KMS-11 (cell line): ENCODE data around the gene RADIL.

ENCODE experiments used
- H2AFZ ChIP-seq: fragments of 200-600 bp; sonication (generic); 2 replicates; pipeline ENCODE4 v1.6.1; 2016; ENCODE audit warnings: antibody characterized with exemption, mixed run types, low read depth
- H3K27ac ChIP-seq: fragments of 200-600 bp; sonication (generic); 2 replicates; pipeline ENCODE4 v1.6.1; 2016; ENCODE audit warnings: mild to moderate bottlenecking, mixed run types
- H3K27me3 ChIP-seq: fragments of 200-600 bp; sonication (generic); 2 replicates; pipeline ENCODE4 v1.6.1; 2017; ENCODE audit warnings: mild to moderate bottlenecking, low read depth, mixed run types, moderate library complexity; ENCODE audit not compliant: insufficient read depth
- H3K36me3 ChIP-seq: fragments of 200-600 bp; sonication (generic); 2 replicates; pipeline ENCODE4 v1.6.1; 2017; ENCODE audit warnings: mild to moderate bottlenecking, mixed run types; ENCODE audit not compliant: insufficient read depth
- H3K4me1 ChIP-seq: fragments of 200-600 bp; sonication (generic); 2 replicates; pipeline ENCODE4 v1.6.1; 2016; ENCODE audit warnings: mild to moderate bottlenecking, low read depth, mixed run types; ENCODE audit not compliant: poor library complexity, severe bottlenecking
- H3K4me2 ChIP-seq: fragments of 200-600 bp; sonication (generic); 2 replicates; pipeline ENCODE4 v1.7.0; 2016; ENCODE audit warnings: mild to moderate bottlenecking, mixed run types
- H3K4me3 ChIP-seq: fragments of 200-600 bp; sonication (generic); IDR thresholded peaks from 2 replicates; pipeline ENCODE4 v1.6.1; 2017; ENCODE audit warnings: low read depth, low read length, mixed read lengths; ENCODE audit not compliant: insufficient read depth
- H3K79me2 ChIP-seq: fragments of 200-600 bp; sonication (generic); 2 replicates; pipeline ENCODE4 v1.6.1; 2016; ENCODE audit warnings: low read depth, mixed run types; ENCODE audit not compliant: insufficient read depth
- H3K9ac ChIP-seq: fragments of 200-600 bp; sonication (generic); 2 replicates; pipeline ENCODE4 v1.6.1; 2016; ENCODE audit warnings: mild to moderate bottlenecking, mixed run types
- H4K20me1 ChIP-seq: fragments of 200-600 bp; sonication (generic); 2 replicates; pipeline ENCODE4 v1.6.1; 2016; ENCODE audit warnings: mild to moderate bottlenecking, mixed run types; ENCODE audit not compliant: insufficient read depth
- TF ChIP-seq, protein P1 (sequence below): fragments of 200-600 bp; sonication (generic); conservative IDR thresholded peaks from 2 replicates; pipeline ENCODE4 v1.6.1; 2017; ENCODE audit warnings: low read depth, mild to moderate bottlenecking, antibody characterized with exemption, low read length, moderate library complexity, mixed read lengths

RADIL gene

DNA sequence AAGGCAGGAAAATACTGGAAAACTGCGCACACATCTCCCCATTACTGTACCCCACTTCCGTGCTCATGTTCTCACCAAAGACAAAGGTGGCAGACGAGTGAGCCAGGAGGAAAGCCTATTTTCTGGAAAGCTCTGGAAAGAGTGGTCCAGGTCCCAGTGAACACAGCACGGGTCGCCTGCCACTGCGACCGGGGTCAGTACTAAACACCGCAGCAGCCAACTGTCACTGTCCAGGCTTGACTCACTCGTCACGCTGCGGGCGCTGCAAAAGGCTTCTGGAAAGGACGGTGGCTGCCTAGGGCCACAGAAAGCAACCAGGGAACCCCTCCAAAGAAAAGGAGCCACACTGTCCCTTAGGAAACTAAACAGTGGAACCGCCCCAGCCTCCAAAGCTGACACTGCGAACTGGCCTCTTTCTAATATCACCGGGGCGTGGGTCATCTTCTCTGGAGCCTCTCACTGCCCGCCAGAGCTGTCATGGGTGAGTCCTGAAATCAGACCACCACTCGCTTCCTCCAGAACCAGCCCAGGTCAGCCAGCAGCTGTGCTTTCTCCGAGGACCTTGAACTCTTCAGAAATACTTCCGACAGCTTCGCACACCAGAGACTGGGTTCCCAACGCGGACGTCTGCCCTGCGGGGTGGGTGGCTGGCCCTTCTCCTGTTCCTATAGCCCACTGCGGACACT, 4.0 kb downstream of the RADIL start:
- no peak overlapping the region for H3K4me2 ChIP-seq

DNA sequence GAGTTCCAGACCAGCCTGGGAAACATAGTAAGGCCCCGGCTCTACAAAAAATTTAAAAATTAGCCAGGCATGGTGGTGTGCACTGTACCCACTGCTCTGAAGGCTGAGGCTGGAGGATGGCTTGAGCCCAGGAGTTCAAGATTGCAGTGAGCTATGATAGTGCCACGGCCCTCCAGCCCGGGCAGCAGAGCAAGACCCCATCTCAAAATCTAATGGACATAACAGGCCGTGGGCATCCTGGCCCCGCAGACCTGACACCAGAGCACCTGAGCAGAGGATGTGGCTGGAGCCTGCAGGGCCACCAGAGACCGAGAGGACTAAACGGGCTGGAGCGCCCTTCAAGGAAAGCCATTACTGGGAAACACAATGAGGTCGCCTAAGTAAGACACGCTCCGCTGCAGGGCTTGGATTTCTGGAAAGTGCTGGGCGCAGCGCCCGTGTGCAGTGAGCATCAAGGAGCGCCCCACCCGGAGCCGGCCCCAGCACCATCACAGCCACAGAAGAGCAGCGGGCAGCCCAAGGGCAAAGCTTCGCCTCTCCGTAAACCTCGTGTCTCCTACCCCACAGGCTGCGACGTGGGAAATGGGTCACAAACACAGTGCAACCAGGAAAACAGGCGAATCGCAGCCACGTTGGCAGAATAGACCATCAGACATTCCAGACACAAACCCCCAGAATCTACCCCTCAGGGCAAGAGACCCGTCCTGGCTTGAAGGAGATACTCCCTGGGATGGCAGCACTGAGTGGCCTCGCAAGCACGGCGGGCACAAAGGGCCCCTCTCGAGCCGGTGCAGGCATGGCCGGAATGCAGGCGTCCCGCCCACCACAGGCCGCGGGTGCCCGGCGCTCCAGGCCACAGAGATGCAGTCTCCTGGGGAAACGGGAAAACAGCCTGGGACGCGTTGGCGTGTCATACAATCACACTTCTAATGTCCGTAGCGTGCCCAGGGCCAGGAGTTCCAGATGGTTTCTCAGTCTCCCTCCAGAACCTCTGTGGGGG, 4.9 kb downstream of the RADIL start:
- H3K36me3 ChIP-seq, result no peaks in the 10 kb centered on the region
- no peak overlapping the region for H3K4me2 ChIP-seq
- no peaks in the 10 kb centered on the region for H3K79me2 ChIP-seq
- H3K4me1 ChIP-seq, result peaks cover 5% of the 10 kb centered on the region
- H3K27me3 ChIP-seq, result no peaks in the 10 kb centered on the region
- H3K4me3 ChIP-seq, result no peak overlapping the region
- H3K9ac ChIP-seq, result no peak overlapping the region
- H4K20me1 ChIP-seq, result no peaks in the 10 kb centered on the region
- H3K27ac ChIP-seq, result no peak overlapping the region
- H2AFZ ChIP-seq, result no peak overlapping the region
- TF ChIP-seq, protein P1, sequence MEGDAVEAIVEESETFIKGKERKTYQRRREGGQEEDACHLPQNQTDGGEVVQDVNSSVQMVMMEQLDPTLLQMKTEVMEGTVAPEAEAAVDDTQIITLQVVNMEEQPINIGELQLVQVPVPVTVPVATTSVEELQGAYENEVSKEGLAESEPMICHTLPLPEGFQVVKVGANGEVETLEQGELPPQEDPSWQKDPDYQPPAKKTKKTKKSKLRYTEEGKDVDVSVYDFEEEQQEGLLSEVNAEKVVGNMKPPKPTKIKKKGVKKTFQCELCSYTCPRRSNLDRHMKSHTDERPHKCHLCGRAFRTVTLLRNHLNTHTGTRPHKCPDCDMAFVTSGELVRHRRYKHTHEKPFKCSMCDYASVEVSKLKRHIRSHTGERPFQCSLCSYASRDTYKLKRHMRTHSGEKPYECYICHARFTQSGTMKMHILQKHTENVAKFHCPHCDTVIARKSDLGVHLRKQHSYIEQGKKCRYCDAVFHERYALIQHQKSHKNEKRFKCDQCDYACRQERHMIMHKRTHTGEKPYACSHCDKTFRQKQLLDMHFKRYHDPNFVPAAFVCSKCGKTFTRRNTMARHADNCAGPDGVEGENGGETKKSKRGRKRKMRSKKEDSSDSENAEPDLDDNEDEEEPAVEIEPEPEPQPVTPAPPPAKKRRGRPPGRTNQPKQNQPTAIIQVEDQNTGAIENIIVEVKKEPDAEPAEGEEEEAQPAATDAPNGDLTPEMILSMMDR, result no peak

More for the DNA sequence above, 4.0 kb downstream of the RADIL start:
- no peak overlapping the region for H2AFZ ChIP-seq
- H3K4me3 ChIP-seq, result no peak overlapping the region
- no peaks in the 10 kb centered on the region for H4K20me1 ChIP-seq
- H3K4me1 ChIP-seq, result peaks cover 5% of the 10 kb centered on the region
- no peak overlapping the region for H3K27ac ChIP-seq
- H3K36me3 ChIP-seq, result no peaks in the 10 kb centered on the region
- H3K27me3 ChIP-seq, result no peaks in the 10 kb centered on the region
- no peak overlapping the region for H3K9ac ChIP-seq
- TF ChIP-seq, protein P1, result no peak
- H3K79me2 ChIP-seq, result no peaks in the 10 kb centered on the region

DNA sequence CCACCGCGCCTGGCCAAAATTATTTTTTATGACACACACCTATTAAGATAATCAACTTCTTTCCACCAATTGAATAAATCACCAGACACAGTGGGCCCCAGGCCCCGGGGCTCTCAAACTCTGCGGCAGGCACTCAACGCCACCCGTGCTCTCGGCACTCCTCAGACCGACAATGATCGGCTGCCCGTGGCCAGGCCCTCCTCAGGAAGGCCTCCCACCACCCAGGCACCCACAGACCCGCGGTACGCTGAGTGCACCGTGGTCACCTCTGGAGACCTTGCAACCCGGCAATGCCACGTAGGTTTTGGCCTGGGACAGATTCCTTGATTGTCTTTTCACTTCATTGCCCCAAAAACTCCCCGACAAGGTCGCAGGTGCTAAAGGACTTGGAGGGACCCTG, 6.9 kb downstream of the RADIL start:
- Histone ChIP-seq H3K4me2 (no peak overlapping the region), H3K4me1 (no peaks in the 10 kb centered on the region), H3K27ac (no peak overlapping the region), H4K20me1 (no peaks in the 10 kb centered on the region), H3K27me3 (no peaks in the 10 kb centered on the region), H2AFZ (no peak overlapping the region), H3K79me2 (no peaks in the 10 kb centered on the region), H3K4me3 (no peak overlapping the region), H3K36me3 (no peaks in the 10 kb centered on the region), H3K9ac (no peak overlapping the region)
- TF ChIP-seq, protein P1, result no peak

DNA sequence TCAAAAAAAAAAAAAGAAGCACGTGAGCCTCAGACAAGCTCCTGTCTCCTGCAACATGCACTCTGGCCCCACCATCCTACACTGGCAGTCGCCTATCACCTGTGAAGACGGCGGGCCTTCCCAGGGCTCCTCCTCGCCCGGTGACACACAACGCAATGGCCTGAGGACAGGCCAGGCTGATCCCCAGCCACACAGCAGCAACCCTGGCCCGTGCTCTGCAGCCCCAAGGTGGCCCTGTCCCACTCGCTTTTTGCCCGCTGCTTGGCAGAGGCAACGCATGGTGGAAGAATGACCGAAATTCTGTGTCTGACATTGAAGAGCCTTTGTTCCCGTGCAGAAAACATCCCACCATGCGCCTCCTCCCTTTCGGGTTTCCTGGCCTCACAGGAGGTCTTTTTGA, 8.1 kb downstream of the RADIL start:
- H3K27ac ChIP-seq, result no peak overlapping the region

More for the DNA sequence above, 8.1 kb downstream of the RADIL start:
- no peak overlapping the region for H3K4me3 ChIP-seq
- no peaks in the 10 kb centered on the region for H3K27me3 ChIP-seq
- no peaks in the 10 kb centered on the region for H3K79me2 ChIP-seq
- TF ChIP-seq, protein P1, result no peak
- no peaks in the 10 kb centered on the region for H3K36me3 ChIP-seq
- H3K4me2 ChIP-seq, result no peak overlapping the region
- H2AFZ ChIP-seq, result no peak overlapping the region
- H4K20me1 ChIP-seq, result no peaks in the 10 kb centered on the region
- no peak overlapping the region for H3K9ac ChIP-seq
- no peaks in the 10 kb centered on the region for H3K4me1 ChIP-seq
